Esophagus muscularis mucosa (tissue), 4 donors: ENCODE measurements around the gene MYCBP2.

Experiments
- EP300 ChIP-seq: sonication (generic); formaldehyde crosslinking; IDR thresholded peaks from one replicate; pipeline ENCODE4 v1.6.1; 2017; ENCODE audit warnings: antibody characterized with exemption
- POLR2A ChIP-seq: fragments of 450-650 bp; IDR thresholded peaks from one replicate; pipeline ENCODE4 v1.6.1; 2017; ENCODE audit warnings: antibody characterized with exemption, moderate library complexity, mild to moderate bottlenecking, low read depth
- POLR2AphosphoS5 ChIP-seq, 2 donors: sonication (generic); formaldehyde crosslinking; IDR thresholded peaks; one replicate each; pipeline ENCODE4 v1.6.1; 2017; ENCODE audit warnings: antibody characterized with exemption in 2 of 2
- TF ChIP-seq, protein P1 (sequence below), 3 experiments: fragments of 200-600 bp in 2 of 3; fragments of 450-650 bp in 1 of 3; sonication (generic) in 2 of 3; IDR thresholded peaks; one replicate each; pipeline ENCODE4 v1.5.1; 2017 to 2019; ENCODE audit warnings: antibody characterized with exemption in 3 of 3, mild to moderate bottlenecking in 2 of 3, moderate library complexity in 1 of 3

DNA sequence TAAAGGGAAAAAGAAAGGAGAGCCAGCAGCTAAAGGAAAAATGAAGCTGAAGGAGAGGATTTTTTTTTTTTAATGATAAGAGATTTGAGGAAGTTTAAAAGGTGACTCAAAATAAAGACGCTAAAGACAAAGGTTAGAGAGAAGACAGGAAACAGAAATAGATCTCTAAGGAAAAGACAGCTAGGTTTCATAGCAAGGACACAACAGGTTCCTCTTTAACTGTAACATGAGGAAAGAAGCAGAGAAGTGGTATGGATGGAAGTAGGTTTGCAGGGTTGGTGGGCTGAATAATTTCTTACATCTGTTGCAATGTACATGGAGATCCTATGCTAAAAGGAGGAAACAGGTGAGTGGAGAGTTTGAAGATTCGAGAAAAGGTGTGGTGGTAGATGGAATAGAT lies 107.5 kb downstream of the MYCBP2 start:
- TF ChIP-seq, protein P1, sequence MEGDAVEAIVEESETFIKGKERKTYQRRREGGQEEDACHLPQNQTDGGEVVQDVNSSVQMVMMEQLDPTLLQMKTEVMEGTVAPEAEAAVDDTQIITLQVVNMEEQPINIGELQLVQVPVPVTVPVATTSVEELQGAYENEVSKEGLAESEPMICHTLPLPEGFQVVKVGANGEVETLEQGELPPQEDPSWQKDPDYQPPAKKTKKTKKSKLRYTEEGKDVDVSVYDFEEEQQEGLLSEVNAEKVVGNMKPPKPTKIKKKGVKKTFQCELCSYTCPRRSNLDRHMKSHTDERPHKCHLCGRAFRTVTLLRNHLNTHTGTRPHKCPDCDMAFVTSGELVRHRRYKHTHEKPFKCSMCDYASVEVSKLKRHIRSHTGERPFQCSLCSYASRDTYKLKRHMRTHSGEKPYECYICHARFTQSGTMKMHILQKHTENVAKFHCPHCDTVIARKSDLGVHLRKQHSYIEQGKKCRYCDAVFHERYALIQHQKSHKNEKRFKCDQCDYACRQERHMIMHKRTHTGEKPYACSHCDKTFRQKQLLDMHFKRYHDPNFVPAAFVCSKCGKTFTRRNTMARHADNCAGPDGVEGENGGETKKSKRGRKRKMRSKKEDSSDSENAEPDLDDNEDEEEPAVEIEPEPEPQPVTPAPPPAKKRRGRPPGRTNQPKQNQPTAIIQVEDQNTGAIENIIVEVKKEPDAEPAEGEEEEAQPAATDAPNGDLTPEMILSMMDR (IDR thresholded peaks at IDR 0.05), result no peak
- TF ChIP-seq POLR2A (no peak), POLR2AphosphoS5 (IDR thresholded peaks at IDR 0.05) (no peak), EP300 (no peak)
